CD4-positive, alpha-beta T cell treated with Interleukin-2 at 100 ng/mL for 4 hours (primary cell): ENCODE data around the gene ABCC1.
"Not testable (repeated sequence)": the region's sequence is repeated elsewhere in the genome, so short reads cannot be mapped to it uniquely, and the experiment has no call there.

Experiments used
- DNase-seq: peaks from one replicate; pipeline ENCODE4 v3.0.0-alpha.2; 2020; ENCODE audit warnings: low spot score

Gene ABCC1

GRCh38 chr16:16161319-16161718, 211.9 kb downstream of the ABCC1 start:
- DNase-seq, result no peak

- DNase-seq, result not testable (repeated sequence)
Observed at GRCh38 chr16:16161840-16162239, 212.4 kb downstream of the ABCC1 start.

GRCh38 chr16:16162591-16162990, 213.2 kb downstream of the ABCC1 start:
- no peak for DNase-seq

- DNase-seq, result no peak
Observed at GRCh38 chr16:16163109-16163508, 213.7 kb downstream of the ABCC1 start.

GRCh38 chr16:16163571-16163970, 214.2 kb downstream of the ABCC1 start:
- DNase-seq, result no peak

- no peak for DNase-seq
Observed at GRCh38 chr16:16164243-16164642, 214.8 kb downstream of the ABCC1 start.

- no peak for DNase-seq
Observed at GRCh38 chr16:16166085-16166484, 216.7 kb downstream of the ABCC1 start.

GRCh38 chr16:16166949-16167348, 217.5 kb downstream of the ABCC1 start:
- no peak for DNase-seq

- no peak for DNase-seq
Observed at GRCh38 chr16:16167927-16168326, 218.5 kb downstream of the ABCC1 start.

GRCh38 chr16:16168431-16168830, 219.0 kb downstream of the ABCC1 start:
- no peak for DNase-seq

GRCh38 chr16:16169615-16170014, 220.2 kb downstream of the ABCC1 start:
- no peak for DNase-seq

GRCh38 chr16:16171332-16171919, 222.0 kb downstream of the ABCC1 start:
- no peak for DNase-seq

- no peak for DNase-seq
Observed at GRCh38 chr16:16172991-16173390, 223.6 kb downstream of the ABCC1 start.

GRCh38 chr16:16175296-16175695, 225.9 kb downstream of the ABCC1 start:
- DNase-seq, result no peak

- DNase-seq, result no peak
Observed at GRCh38 chr16:16176328-16176727, 226.9 kb downstream of the ABCC1 start.

GRCh38 chr16:16178455-16179162, 229.2 kb downstream of the ABCC1 start:
- no peak for DNase-seq

GRCh38 chr16:16181748-16182147, 232.3 kb downstream of the ABCC1 start:
- DNase-seq, result not testable (repeated sequence)

- no peak for DNase-seq
Observed at GRCh38 chr16:16182918-16183317, 233.5 kb downstream of the ABCC1 start.

GRCh38 chr16:16183562-16183961, 234.1 kb downstream of the ABCC1 start:
- no peak for DNase-seq

GRCh38 chr16:16184594-16184993, 235.2 kb downstream of the ABCC1 start:
- DNase-seq, result no peak

GRCh38 chr16:16185095-16185494, 235.7 kb downstream of the ABCC1 start:
- no peak for DNase-seq

GRCh38 chr16:16186820-16187219, 237.4 kb downstream of the ABCC1 start:
- DNase-seq, result no peak

- no peak for DNase-seq
Observed at GRCh38 chr16:16188827-16189226, 239.4 kb downstream of the ABCC1 start.

GRCh38 chr16:16189842-16190241, 240.4 kb downstream of the ABCC1 start:
- no peak for DNase-seq
